ENCODE measurements around the gene ANK3.

The ANK3 gene

DNA sequence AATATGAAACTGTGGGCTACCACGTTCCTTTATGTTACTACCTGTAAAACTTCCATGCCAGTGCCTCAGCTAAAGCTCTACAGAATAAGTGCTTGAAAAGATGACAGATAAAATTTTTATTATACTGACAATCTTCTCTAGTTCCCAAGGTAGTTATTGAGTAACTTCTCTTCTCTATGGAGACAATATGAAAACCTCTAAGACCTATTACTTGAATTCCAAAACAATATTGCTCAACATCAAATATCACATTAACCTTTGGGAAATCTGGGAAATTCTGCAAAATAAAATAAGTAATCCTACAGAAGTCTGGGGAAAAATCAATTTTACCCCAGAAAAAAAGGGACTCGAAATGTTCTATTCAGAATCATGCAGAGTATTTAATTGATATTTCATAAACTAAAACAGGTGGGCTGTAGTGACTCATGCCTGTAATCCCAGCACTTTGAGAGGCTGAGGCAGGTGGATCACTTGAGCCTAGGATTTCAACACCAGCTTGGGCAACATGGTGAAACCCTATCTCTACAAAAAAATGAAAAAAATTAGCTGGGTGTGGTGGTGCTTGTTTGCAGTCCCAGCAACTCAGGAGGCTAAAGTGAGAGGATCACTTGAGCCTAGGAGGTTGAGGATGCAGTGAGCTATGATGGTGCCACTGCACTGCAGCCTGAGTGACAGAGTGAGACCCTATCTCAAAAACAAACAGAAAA lies 23.8 kb upstream of the ANK3 start:
- DNase-seq, result no peak

DNA sequence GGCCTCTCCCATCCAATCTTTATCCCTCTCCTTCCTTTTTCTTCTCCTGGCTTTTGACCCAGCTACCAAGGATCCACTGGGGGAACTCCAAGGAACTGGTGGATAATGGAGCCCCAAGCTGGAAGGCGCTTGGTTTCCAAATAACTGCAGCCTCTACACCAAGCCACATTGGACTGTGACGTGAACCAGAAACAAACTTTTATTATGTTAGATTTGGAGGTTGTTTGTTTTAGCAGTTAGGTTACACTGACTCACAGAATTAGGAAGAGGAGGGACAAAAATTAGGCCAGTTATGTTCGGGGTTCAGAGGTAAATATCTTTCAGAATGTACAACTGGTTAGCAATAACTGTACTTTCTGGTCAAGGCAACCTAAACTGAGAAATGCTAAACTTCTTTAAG lies 21.3 kb upstream of the ANK3 start:
- DNase-seq, result no peak

DNA sequence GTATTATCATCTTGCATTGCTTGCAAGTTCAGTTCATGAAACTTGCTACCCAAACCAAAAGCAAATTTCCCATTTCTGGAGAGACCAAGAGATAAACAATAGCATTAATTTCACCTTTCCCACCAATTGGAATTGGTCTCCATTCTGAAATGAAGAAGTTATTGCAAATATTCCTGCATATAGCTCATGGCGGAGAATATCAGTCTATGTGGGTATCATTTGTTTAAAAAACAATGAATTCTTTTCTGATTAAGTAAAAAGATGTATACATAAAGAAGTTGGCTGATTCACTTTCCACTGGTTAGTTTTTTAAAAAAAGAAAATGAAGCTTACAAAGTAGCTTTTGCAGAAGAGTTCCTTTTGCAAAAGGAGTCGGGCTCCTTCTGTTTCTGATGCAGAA lies 19.5 kb upstream of the ANK3 start:
- no peak for DNase-seq

DNA sequence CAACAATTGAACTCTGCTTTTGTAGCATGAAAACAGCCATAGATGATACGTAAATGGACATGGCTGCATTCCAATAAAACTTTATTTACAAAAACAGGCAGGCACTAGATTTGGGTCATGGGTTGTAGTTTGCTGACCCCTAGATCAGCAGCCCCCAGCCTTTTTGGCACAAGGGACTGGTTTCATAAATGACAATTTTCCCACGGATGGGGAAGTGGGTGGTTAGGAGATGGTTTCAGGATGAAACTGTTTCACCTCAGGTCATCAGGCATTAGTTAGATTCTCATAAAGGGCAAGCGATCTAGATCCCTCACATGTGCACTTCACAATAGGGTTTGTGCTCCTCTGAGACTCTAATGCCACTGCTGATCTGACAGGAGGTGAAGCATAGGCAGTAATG lies 16.5 kb upstream of the ANK3 start:
- no peak for DNase-seq

DNA sequence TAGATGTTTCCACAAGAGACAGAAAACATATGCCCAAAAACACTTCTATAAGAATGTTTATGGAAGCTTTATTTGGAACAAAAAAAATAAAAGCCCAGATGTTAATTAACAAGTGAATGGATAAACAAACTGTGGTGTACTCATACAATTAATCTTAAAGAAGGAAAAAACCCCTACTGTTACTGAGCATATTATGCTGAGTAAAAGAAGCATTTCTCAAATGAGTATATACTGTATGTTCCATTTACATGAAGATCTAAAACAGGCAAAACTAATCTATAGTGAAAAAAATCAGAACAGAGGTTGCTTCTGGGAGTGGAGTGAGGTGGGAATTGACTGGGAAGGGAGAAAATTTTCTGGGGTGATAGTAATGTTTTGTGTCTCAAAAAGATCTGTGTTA lies 15.5 kb upstream of the ANK3 start:
- DNase-seq, result no peak

DNA sequence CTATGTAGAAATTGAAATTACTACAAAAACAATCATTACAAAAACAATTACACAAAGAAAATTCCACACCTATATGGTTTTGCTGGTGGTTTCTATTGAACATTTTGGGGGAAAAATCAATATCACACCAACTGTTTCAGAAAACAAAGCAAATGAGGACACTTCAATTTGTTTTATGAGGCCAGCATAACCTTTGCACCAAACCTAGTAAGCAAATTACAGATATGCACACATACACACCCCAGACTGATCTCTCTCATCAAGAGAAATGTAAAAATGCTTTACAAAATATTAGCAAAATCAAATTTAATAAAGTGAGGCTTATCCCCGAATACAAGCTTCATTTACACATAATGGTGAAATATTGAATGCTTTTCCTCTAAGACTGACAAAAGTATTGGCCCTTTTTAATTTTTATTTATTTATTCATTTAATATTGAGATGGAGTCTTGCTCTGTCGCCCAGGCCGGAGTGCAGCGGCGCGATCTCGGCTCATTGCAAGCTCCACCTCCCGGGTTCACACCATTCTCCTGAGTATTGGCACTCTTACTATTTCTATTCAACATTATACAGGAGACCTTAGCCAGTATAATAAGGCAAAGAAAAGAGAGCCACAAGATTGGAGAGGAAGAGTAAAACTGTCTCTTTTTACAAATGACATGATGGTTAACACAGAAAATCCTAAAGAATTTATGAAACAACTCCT lies 13.6 kb upstream of the ANK3 start:
- DNase-seq, result no peak

DNA sequence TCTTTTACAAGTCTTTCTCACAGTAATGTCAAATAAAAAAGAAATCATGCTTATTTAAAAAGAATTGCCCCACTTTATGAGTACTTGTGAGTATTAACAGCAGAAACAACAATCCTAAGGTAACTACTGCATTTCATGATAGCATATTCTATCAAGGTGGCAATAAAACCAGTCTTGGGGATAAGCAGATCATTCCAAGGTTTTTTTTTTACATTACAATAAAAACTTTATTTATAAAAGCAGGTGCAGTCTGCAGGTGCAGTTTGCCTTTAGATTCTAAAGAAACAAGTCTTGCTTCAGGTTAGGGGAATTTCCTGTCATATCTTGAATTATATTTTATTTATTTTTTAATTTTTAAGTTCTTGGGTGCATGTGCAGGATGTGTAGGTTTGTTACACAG lies 10.7 kb upstream of the ANK3 start:
- no peak for DNase-seq

DNA sequence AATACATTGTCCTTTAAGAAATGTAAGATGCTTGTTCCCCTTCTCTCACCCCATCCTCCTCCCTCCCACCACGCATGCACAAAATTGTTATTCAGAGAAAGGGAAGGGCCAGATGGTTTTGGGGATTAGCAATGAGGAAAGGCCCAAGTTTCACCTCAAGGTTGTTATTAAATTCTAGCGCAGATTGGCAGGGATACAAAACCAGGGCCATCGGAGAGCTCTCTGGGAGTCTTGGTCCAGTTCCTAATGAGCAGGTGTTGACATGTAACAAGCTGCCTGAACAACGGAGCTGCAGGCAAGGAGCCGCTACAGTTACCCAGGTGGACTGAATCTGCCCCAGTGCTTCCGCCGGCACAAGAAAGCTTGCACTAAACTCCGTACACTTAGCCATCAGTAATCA lies 9.7 kb upstream of the ANK3 start:
- DNase-seq, result no peak

DNA sequence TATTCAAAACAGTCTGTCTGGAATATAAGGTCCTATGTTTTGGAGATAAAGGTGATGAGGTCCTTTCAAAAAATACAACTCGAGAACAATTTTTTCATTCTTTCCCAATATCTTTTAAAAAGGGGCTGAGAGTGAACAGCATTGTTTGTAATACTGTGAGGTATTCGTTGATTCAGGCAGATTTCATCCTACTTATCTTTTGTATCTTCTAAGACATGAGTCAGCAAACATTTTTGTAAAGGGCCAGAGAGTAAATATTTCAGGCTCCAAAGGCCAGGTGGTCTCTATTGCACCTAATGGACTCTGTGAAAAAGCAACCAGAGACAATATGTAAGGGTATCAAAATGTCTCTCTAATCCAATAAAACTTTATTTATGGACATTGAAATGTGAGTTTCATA lies 8.1 kb upstream of the ANK3 start:
- no peak for DNase-seq

DNA sequence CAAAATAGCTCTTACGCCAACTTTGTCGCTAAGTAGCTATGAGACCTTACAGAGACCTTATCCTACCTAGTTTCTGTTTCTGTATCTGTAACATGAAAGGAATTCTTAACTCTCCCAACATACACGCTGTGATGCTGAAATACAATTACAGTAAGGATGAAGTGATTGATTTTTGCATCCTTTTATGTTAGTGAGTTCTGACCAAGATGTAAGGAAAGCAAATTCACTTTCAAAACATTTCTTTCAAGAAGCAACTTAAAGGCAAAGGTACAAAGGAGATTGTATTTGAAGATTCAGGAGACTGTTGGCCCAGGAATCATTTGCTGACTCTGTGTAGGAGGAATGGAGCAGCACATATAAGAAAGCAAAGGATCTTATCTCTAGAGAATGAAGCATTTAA lies 7.1 kb upstream of the ANK3 start:
- no peak for DNase-seq

DNA sequence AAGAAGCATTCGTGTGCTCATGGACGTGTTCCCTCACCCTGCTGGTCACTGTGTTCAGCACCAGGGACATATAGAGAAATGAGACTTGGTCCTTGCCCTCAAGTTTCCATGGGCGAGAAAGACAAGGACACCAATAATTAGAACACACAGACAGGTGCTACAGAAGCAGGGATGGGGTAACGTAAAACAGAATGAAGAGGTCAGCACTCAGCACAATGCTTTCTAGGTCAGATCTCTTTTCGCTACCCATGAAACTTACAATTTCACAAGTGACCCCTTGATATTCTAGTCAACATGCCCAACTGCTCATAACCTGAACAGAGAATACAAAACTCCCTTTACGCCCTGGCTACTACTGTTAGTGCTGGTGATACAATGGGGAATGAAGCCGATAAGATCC lies 6.0 kb upstream of the ANK3 start:
- no peak for DNase-seq

DNA sequence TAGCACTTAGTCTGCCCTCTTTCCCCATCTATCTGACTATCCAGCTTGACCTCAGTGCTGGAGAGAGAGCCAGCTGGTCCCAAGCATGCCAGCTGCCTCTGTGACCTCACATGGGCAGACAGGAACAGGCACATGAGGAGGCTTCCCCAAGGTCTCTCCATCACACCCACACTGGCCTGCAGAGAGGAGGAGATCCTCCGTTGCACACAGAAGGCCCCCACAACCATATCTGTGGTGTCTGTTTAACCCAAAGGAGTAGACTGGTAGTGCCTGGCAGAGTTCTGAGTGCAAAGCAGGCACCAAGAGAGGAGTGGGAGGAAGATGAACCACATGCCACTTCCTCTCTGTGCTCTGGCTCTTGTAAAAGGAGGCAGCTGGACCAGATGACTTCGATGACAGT lies 4.8 kb upstream of the ANK3 start:
- DNase-seq, result no peak

DNA sequence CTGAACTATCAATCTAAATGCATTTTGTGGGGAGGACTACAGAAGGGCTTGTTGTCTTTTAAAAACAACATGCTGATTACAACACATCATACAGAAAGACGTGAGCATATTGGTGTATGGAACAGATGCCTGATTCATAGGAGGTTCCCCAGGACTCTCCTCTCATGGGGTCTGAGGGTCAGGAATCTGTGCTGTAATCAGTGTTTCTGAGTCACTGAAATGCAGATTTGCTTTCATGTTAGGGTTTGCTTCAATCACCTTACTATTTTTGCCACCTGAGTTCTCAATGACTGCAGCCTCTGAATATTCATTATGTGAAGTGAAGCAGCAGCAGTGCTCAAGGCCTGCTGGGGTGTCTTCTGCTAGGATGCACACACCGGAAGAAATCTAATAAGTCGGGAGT lies 550 bp upstream of the ANK3 start:
- no peak for DNase-seq

DNA sequence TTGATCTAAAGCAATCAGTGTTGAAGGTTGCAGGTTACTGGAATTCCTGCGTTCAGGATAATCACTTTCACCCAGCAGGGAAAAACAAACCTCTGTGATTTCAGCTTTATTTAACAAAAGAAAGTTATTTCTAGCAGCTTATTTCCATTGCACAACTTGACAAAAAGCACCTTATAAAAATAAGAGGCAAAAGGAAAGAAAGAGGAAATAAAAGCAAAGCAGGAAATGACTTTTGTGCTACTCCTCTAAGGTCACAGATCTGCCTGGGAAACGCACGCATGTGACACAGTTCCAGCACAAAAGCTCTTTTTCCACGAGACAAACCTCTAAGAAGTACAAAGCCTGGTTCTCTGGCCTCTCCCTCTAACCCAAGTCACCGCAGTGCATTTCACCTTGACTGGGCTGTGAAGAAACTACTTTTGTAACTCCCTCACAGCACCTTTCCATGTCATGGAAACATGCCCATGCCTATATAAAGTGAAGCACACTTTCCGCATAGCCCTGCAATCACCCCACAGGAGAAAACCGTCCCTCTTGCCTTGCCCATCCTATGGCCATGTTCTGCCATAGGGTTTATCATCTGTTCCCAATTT lies 870 bp downstream of the ANK3 start:
- no peak for DNase-seq

DNA sequence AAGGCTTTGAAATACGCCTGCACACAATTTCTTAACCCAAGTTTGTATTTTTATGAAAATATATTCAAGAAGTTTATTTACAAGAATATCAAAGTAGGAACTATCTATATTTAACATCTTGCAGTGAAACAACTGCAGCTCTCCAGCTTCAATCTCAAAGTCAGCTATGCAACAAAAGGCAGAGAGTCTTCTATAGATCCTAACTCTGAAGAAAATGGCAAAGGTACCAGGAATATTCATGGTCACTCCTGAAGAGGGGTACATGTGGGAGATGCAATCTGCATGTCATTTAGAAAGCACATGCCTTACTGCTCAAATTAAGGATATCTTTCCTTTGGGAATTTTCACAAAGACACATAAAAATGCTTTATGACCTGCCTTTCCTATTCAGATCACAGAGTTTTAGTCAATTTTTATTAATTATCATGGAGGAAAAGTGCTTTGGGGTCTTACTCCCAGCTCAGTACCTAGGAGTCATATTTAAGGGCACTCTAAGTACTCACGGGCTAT lies 1.5 kb downstream of the ANK3 start:
- no peak for DNase-seq

DNA sequence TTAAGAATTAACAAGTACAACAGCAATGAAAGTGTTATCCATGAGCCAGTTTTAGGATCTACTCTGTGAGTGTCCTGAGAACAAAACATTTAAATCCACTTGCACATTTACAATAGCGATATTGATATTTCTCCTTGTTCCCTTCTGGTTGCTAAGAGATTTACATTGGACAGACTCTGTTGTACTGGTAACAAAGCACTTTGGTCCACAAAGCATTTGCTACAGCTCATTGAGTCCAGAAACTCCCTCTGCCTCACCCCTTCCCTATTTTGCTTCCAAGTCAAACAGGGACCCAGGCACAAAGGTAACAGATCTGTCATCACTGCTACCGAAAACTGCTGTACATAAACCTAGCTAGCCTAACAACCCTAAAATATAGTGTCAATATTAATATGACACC lies 2.1 kb downstream of the ANK3 start:
- no peak for DNase-seq

DNA sequence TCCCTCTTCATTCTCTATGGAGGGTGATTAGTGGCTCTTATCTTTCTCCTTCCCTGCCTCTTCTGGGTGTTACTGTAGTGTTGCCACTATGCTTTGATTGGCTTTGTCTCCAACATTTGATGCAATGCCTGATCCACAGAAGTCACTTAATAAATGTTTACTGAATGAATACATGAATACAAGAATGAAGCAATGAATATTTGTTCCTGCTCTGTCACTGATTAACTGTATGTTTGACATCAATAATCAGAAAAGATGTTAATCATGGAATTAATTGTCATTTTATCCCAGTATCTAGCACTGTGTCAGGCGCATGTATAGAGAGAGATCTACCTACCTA lies 4.3 kb downstream of the ANK3 start:
- DNase-seq, result no peak

DNA sequence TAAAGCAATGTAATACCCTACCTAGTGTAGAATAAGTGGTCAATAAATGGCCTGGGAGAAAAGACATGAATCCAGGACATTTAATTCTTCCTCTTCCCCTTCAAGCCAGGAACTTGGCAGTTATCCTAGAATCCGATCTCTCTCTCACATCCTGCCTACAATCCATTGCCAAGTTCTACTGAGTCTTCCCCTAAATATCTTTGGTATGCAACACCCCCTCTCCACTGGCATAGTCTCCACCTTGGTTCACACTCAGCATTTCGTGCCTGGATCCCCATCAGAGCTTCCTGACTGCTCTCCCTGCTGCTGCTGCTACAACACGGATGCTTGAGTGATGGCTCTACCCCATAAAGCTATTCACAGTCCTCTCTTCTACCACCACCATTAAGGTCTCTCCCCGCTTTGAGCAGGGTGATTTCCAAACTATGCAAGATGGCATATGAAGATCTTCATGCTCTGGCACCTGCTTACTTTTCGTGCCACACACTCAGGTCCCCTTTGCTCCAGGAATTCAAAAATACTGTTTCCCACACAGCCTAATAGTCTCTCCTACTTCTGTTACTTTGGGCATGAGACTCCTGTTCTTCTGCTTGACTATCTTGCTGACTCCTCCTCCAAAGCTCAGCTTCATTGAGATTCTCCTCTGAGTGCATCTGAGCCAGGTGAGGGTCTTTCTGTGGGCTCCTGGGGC lies 4.8 kb downstream of the ANK3 start:
- no peak for DNase-seq

DNA sequence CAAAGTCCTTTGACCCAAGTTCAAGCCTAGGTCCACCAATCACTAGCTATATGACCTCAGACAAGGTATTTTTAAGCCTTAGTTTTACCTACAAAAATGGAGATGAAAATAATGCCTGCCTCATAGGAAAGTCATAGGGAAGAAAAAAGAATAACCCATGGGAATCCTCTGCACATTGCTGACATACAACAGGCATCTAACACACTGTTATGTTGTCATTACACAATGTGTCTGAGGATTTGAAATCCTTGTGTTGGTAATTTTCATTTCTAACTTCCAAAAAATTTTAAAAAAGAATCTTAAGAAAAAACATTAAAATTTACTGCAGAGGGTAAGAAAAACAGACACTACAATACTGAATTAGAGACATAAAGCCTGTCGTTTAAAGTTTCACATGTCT lies 5.7 kb downstream of the ANK3 start:
- DNase-seq, result no peak

DNA sequence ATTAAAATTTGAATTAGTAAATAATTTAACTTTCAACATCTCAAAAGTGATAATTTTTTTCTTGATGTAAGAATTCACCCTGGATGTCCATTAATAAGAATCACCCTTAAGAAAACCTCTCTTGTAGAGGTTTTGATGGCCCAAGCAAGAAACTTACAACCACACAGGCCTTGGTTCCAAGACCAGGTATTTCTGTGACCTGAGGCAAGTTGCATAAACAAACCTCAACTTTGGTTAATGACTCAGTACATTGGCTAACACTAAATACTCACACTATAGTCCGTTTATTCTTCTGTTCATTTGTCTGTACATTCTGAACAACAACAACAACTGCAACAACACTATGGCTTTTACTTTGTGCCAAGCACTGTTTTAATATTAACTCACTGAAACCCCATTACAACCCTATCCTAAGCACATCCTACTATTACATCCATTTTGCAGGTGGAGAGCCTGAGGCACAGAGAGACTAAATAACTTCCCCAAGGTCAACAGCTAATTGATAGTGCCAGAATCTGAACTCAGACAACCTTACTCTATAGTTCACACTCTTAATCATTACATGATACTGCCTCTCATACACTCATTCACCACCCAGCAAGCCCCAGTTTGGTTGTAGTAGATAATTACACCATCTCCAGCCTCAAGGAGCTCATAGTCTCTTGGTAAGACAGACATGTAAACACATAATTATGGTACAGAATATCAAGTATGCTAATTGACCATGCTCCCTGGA lies 6.6 kb downstream of the ANK3 start:
- DNase-seq, result no peak

DNA sequence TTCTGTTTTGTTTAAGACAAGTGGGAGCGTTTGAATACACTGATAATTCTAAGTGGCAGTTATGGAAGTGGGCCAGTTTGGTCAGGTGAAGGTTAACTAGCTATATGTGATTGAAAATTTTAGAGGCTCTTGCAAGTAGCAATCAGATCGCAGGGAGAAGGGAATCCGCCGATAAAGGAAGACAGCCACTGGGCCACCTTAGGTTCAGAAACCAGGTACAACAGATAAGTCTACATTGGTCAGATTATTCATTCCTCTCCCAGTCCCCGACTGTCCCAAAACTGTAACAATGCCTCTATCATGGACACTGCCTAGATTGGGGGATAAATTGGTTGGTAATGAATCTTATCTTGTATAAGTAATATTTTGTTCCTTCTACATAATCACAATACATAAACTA lies 8.9 kb downstream of the ANK3 start:
- no peak for DNase-seq

DNA sequence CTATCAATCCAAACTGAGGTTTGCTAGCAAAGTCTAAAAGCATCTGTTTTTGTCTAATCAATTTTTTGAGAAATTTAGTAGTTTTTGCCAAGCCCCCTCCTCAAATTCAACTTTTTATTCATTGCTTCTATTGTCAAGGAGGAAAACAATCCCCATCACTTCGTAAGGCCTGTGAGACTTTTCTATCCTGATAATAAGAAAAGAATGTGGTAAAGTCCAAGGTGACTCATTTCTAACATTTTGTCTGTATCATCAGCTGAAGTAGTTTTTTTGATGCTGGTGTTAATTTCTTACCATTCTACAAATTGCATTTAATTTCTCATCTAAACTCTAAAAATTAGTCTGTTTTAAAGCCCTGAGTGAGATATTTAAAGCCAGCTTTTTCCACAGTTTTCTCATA lies 11.7 kb downstream of the ANK3 start:
- DNase-seq, result no peak

DNA sequence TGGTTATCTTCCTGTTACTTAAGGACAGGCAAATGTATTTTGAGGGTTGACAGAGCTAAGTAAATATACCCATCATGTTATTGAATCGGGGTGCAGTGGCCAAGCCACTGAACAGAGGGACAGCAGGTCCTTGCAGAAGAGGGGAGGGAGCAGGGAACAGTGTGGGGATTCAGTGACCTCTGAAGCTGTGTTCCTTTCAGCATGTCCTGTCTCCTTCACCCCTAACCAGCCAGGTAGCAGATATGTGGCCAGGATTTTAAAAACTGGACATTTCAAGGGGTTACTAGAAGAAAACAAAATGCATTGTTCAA lies 12.7 kb downstream of the ANK3 start:
- no peak for DNase-seq
